ENCODE data around the gene PPP4R4. TPM values are rescaled to one million over a fixed set of nuclear protein-coding genes. Genes with fewer than 3 reads are reported as not detected.

Gene PPP4R4
- total and polyA plus RNA-seq, 2 donors from 2014 or later = 0.47 TPM; not detected in 1

GRCh38 chr14:94180655-94181271, 6.6 kb downstream of the PPP4R4 start:
- Histone ChIP-seq H3K9me3 (ENCODE audit: control insufficient read depth in 2 of 3, insufficient read depth in 1 of 3, low read length in 3 of 3) (no peaks in the 10 kb centered on the region), H3K27ac (ENCODE audit: low read depth in 2 of 2, low read length in 2 of 2) (no peak overlapping the region), H3K27me3 (ENCODE audit: control insufficient read depth, insufficient read depth, low read length) (peaks cover 28% of the 10 kb centered on the region), H3K4me3 (ENCODE audit: low read length in 3 of 3) (peak overlapping the region in 2 of 3 donors; percentile 13 to 23), H3K36me3 (ENCODE audit: control insufficient read depth in 2 of 3, insufficient read depth in 3 of 3, low read length in 3 of 3) (no peaks in the 10 kb centered on the region), H3K4me1 (ENCODE audit: control insufficient read depth in 2 of 3, insufficient read depth in 2 of 3, low read depth in 1 of 3, low read length in 3 of 3) (no peaks in the 10 kb centered on the region), H3K9ac (ENCODE audit: low read length in 3 of 3) (no peak overlapping the region)
- FAIRE-seq (no peak), DNase-seq (peak in 2 of 5 donors; percentile 55 to 60)
- intact Hi-C loops (cut with DNase I) = no loop called here
- TF ChIP-seq CTCF (IDR thresholded peaks at IDR 0.05; ENCODE audit: borderline replicate concordance, extremely low read depth, insufficient read depth) = peak; percentile 52

GRCh38 chr14:94181835-94182234, 7.7 kb downstream of the PPP4R4 start:
- H3K9ac ChIP-seq (ENCODE audit: low read length in 3 of 3) = no peak overlapping the region
- H3K4me1 ChIP-seq (ENCODE audit: control insufficient read depth in 2 of 3, insufficient read depth in 2 of 3, low read depth in 1 of 3, low read length in 3 of 3) = no peaks in the 10 kb centered on the region
- H3K9me3 ChIP-seq (ENCODE audit: control insufficient read depth in 2 of 3, insufficient read depth in 1 of 3, low read length in 3 of 3) = no peaks in the 10 kb centered on the region
- no peak overlapping the region for H3K4me3 ChIP-seq (ENCODE audit: low read length in 3 of 3)
- intact Hi-C loops (cut with DNase I) = no loop called here
- TF ChIP-seq CTCF (IDR thresholded peaks at IDR 0.05; ENCODE audit: borderline replicate concordance, extremely low read depth, insufficient read depth) = no peak
- peaks cover 18% of the 10 kb centered on the region for H3K27me3 ChIP-seq (ENCODE audit: control insufficient read depth, insufficient read depth, low read length)
- FAIRE-seq (no peak), DNase-seq (no peak)
- no peaks in the 10 kb centered on the region for H3K36me3 ChIP-seq (ENCODE audit: control insufficient read depth in 2 of 3, insufficient read depth in 3 of 3, low read length in 3 of 3)
- no peak overlapping the region for H3K27ac ChIP-seq (ENCODE audit: low read depth in 2 of 2, low read length in 2 of 2)

GRCh38 chr14:94192536-94192935, 18.4 kb downstream of the PPP4R4 start:
- Histone ChIP-seq H3K9ac (ENCODE audit: low read length in 3 of 3) (no peak overlapping the region), H3K27me3 (ENCODE audit: control insufficient read depth, insufficient read depth, low read length) (peaks cover 2% of the 10 kb centered on the region), H3K4me3 (ENCODE audit: low read length in 3 of 3) (no peak overlapping the region), H3K4me1 (ENCODE audit: control insufficient read depth in 2 of 3, insufficient read depth in 2 of 3, low read depth in 1 of 3, low read length in 3 of 3) (no peaks in the 10 kb centered on the region), H3K36me3 (ENCODE audit: control insufficient read depth in 2 of 3, insufficient read depth in 3 of 3, low read length in 3 of 3) (no peaks in the 10 kb centered on the region), H3K9me3 (ENCODE audit: control insufficient read depth in 2 of 3, insufficient read depth in 1 of 3, low read length in 3 of 3) (no peaks in the 10 kb centered on the region), H3K27ac (ENCODE audit: low read depth in 2 of 2, low read length in 2 of 2) (no peak overlapping the region)
- TF ChIP-seq CTCF (IDR thresholded peaks at IDR 0.05; ENCODE audit: borderline replicate concordance, extremely low read depth, insufficient read depth) = no peak
- intact Hi-C loops (cut with DNase I) = no loop called here
- no peak for FAIRE-seq
- no peak for DNase-seq

DNA sequence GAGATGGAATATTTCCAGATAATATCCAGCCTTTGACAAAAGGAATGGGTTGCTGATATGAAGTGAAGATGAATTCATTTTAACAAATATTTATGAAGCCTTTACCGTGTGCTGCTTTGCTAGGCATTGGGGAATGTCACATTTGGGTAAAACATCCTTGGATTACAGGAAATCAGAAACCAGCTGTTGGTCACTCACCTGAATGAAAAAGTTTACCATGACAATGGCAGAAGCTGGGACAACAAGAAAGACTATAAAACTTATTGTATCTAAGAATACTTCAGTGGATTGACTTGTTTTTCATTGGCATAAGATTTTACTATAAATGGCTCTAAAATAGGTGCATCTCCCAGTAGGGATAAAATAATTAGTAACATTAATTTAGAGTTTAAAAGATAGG, 19.7 kb downstream of the PPP4R4 start:
- H3K27me3 ChIP-seq (ENCODE audit: control insufficient read depth, insufficient read depth, low read length) = peaks cover 2% of the 10 kb centered on the region
- DNase-seq (no peak), FAIRE-seq (no peak)
- no peak overlapping the region for H3K4me3 ChIP-seq (ENCODE audit: low read length in 3 of 3)
- intact Hi-C loops (cut with DNase I) = no loop called here
- TF ChIP-seq CTCF (IDR thresholded peaks at IDR 0.05; ENCODE audit: borderline replicate concordance, extremely low read depth, insufficient read depth) = no peak
- H3K9me3 ChIP-seq (ENCODE audit: control insufficient read depth in 2 of 3, insufficient read depth in 1 of 3, low read length in 3 of 3) = no peaks in the 10 kb centered on the region
- H3K4me1 ChIP-seq (ENCODE audit: control insufficient read depth in 2 of 3, insufficient read depth in 2 of 3, low read depth in 1 of 3, low read length in 3 of 3) = no peaks in the 10 kb centered on the region
- no peak overlapping the region for H3K27ac ChIP-seq (ENCODE audit: low read depth in 2 of 2, low read length in 2 of 2)
- H3K9ac ChIP-seq (ENCODE audit: low read length in 3 of 3) = no peak overlapping the region
- no peaks in the 10 kb centered on the region for H3K36me3 ChIP-seq (ENCODE audit: control insufficient read depth in 2 of 3, insufficient read depth in 3 of 3, low read length in 3 of 3)
